Caco-2 (cell line): ENCODE data around the gene ANGPTL8. TPM values are rescaled to one million over a fixed set of nuclear protein-coding genes. Genes with fewer than 3 reads are reported as not detected.
A peak's percentile ranks its signal among the peaks of the same experiment; 100 is the strongest.

Experiments used
- BruUV-seq: library from RNA; stranded (reverse); fragments of 400-500 nt; replicated peaks from 2 replicates; lab custom pipeline; 2021; lab: Mats Ljungman, UMichigan
- CTCF ChIA-PET: fragments of 300-600 bp; sonication (Branson Sonifier 250); formaldehyde crosslinking; loops from one replicate; lab custom pipeline; 2022; ENCODE audit warnings: antibody characterized with exemption; lab: Charles Lee
- POLR2A ChIA-PET: fragments of 300-600 bp; sonication (Branson Sonifier 250); formaldehyde crosslinking; loops from one replicate; lab custom pipeline; 2022; ENCODE audit warnings: antibody characterized with exemption; lab: Charles Lee
- DNase-seq, 2 experiments: peaks; one replicate each; pipeline versions ENCODE4 v3.0.0 to v3.0.0-alpha.2; 2020 to 2022
- H3K27me3 ChIP-seq: replicated peaks from 2 replicates; pipeline ENCODE4 v1.6.0; 2011; ENCODE audit warnings: low read length; ENCODE audit not compliant: control insufficient read depth, insufficient read depth
- H3K36me3 ChIP-seq: 2 replicates; pipeline ENCODE4 v1.5.1; 2011; ENCODE audit warnings: low read length; ENCODE audit not compliant: control insufficient read depth, insufficient read depth
- H3K4me1 ChIP-seq: fragments of 250-450 bp; sonication (Bioruptor Pico); 2 replicates; pipeline ENCODE4 v1.5.1; 2020; ENCODE audit warnings: mild to moderate bottlenecking
- H3K4me3 ChIP-seq: 2 replicates; pipeline ENCODE4 v1.5.1; 2011; ENCODE audit warnings: low read depth, mild to moderate bottlenecking, control low read depth, low read length
- H3K9me3 ChIP-seq: fragments of 250-450 bp; sonication (Bioruptor Pico); 2 replicates; pipeline ENCODE4 v1.5.1; 2020; ENCODE audit warnings: mild to moderate bottlenecking, moderate library complexity
- H3K27ac Mint-ChIP-seq: one replicate; pipeline ENCODE4 v1.8.0; 2022; ENCODE audit warnings: mixed read lengths; ENCODE audit not compliant: unreplicated experiment
- H3K27me3 Mint-ChIP-seq: one replicate; pipeline ENCODE4 v1.8.0; 2022; ENCODE audit warnings: mixed read lengths; ENCODE audit not compliant: insufficient read depth, unreplicated experiment
- H3K36me3 Mint-ChIP-seq: one replicate; pipeline ENCODE4 v1.8.0; 2022; ENCODE audit warnings: mild to moderate bottlenecking, mixed read lengths; ENCODE audit not compliant: insufficient read depth, unreplicated experiment
- H3K4me1 Mint-ChIP-seq: one replicate; pipeline ENCODE4 v1.8.0; 2022; ENCODE audit warnings: low read depth, mixed read lengths; ENCODE audit not compliant: unreplicated experiment
- H3K4me3 Mint-ChIP-seq: one replicate; pipeline ENCODE4 v1.8.0; 2022; ENCODE audit warnings: mild to moderate bottlenecking, moderate library complexity, mixed read lengths; ENCODE audit not compliant: unreplicated experiment
- H3K9me3 Mint-ChIP-seq: one replicate; pipeline ENCODE4 v1.8.0; 2022; ENCODE audit warnings: mixed read lengths; ENCODE audit not compliant: unreplicated experiment
- CTCF ChIP-seq, 2 experiments: fragments of 200-600 bp in 1 of 2; IDR thresholded peaks; 1 replicate in 1 of 2; 2 replicates in 1 of 2; pipeline versions ENCODE4 v1.5.1 to v1.8.0; 2011 to 2022; ENCODE audit warnings: antibody characterized with exemption in 1 of 2, control low read depth in 1 of 2, inconsistent platforms in 1 of 2, low read depth in 1 of 2, low read length in 1 of 2, mild to moderate bottlenecking in 1 of 2, moderate library complexity in 1 of 2; ENCODE audit not compliant: insufficient read depth in 1 of 2, severe bottlenecking in 1 of 2, unreplicated experiment in 1 of 2
- intact Hi-C: fragments of 100-400 bp; cut with micrococcal nuclease; formaldehyde crosslinking; loops from one replicate; pipeline ENCODE4 v1.10.0; 2022; ENCODE audit not compliant: unreplicated experiment
- total RNA-seq: library from RNA; stranded (reverse); gene quantifications from 2 replicates; pipeline ENCODE4 v1.2.3, GENCODE V29; 2022

The ANGPTL8 gene
- total RNA-seq, 1 experiment from 2014 or later, result not detected

- Histone ChIP-seq H3K4me1 (0 out of 2 replicates have a peak, but pooled peaks cover under 1% of the 10 kb centered on the region), H3K36me3 (no peaks in the 10 kb centered on the region), H3K4me3 (no peak overlapping the region), H3K27me3 (no peaks in the 10 kb centered on the region), H3K9me3 (no peaks in the 10 kb centered on the region)
- Mint-ChIP-seq H3K4me3 (no peak overlapping the region), H3K4me1 (no peaks in the 10 kb centered on the region), H3K27ac (no peak overlapping the region), H3K27me3 (no peaks in the 10 kb centered on the region), H3K36me3 (peaks cover 13% of the 10 kb centered on the region), H3K9me3 (no peaks in the 10 kb centered on the region)
- BruUV-seq, result no TSS peak
- POLR2A ChIA-PET, result interaction anchor here (0.6 kb wide), 1 partner anchor 161 kb away, joined by 8 read pairs; no protein-coding TSS in a partner anchor
- CTCF ChIA-PET, result interaction anchor here (0.6 kb wide), 1 partner anchor 365 kb away, joined by 3 read pairs; no protein-coding TSS in a partner anchor
- no peak for TF ChIP-seq CTCF (IDR thresholded peaks at IDR 0.05; ENCODE audit: insufficient read depth in 1 of 2, low read depth in 1 of 2, low read length in 1 of 2, severe bottlenecking in 1 of 2, unreplicated experiment in 1 of 2)
- DNase-seq, result no peak
- intact Hi-C loops, result no loop called here
Observed at GRCh38 chr19:11257846-11258380, 18.5 kb downstream of the ANGPTL8 start.

DNA sequence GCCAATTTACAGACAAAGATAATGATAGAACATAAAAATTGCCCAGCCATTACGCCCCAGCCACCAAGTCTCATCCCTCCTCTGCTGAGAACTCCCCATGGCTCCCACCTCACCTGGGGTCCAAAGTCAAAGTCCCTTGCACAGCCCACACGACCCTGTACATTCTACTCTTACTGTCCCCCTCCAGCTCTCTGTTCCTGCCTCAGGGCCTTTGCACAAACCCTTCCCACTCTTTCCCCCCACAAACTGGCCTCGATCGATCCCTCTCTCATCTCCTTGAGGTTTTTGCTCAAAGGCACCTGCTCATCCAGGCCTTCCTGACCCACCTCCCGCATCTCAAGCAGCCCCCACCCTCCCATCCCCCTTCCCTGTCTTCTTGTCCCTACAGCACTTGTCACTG lies 21.6 kb downstream of the ANGPTL8 start:
- H3K4me3 Mint-ChIP-seq, result peak overlapping the region; percentile 71
- H3K36me3 Mint-ChIP-seq, result peaks cover 10% of the 10 kb centered on the region
- peaks cover 27% of the 10 kb centered on the region for H3K4me1 ChIP-seq
- no peak overlapping the region for H3K4me3 ChIP-seq
- peak overlapping the region; percentile 61 for H3K27ac Mint-ChIP-seq
- TF ChIP-seq CTCF (IDR thresholded peaks at IDR 0.05; ENCODE audit: insufficient read depth in 1 of 2, low read depth in 1 of 2, low read length in 1 of 2, severe bottlenecking in 1 of 2, unreplicated experiment in 1 of 2), result no peak
- H3K9me3 Mint-ChIP-seq, result no peaks in the 10 kb centered on the region
- no peaks in the 10 kb centered on the region for H3K9me3 ChIP-seq
- peaks cover 18% of the 10 kb centered on the region for H3K4me1 Mint-ChIP-seq
- H3K27me3 ChIP-seq, result no peaks in the 10 kb centered on the region
- BruUV-seq, result no TSS peak
- H3K27me3 Mint-ChIP-seq, result no peaks in the 10 kb centered on the region
- H3K36me3 ChIP-seq, result no peaks in the 10 kb centered on the region
- ChIA-PET POLR2A (no interaction called here), CTCF (interaction anchor here (0.8 to 1.0 kb wide), 2 partner anchors 17 to 33 kb away, joined by 3 to 4 read pairs; no protein-coding TSS in a partner anchor)
- intact Hi-C loops, result no loop called here
- no peak for DNase-seq

- Mint-ChIP-seq H3K27ac (peak overlapping the region; percentile 61), H3K9me3 (no peaks in the 10 kb centered on the region), H3K4me1 (peaks cover 23% of the 10 kb centered on the region), H3K27me3 (no peaks in the 10 kb centered on the region), H3K36me3 (peaks cover 15% of the 10 kb centered on the region), H3K4me3 (peak overlapping the region; percentile 71)
- TF ChIP-seq CTCF (IDR thresholded peaks at IDR 0.05; ENCODE audit: insufficient read depth in 1 of 2, low read depth in 1 of 2, low read length in 1 of 2, severe bottlenecking in 1 of 2, unreplicated experiment in 1 of 2), result no peak
- no peak for DNase-seq
- BruUV-seq, result no TSS peak
- ChIA-PET POLR2A (no interaction called here), CTCF (interaction anchor here (0.8 to 1.0 kb wide), 2 partner anchors 18 to 32 kb away, joined by 3 to 4 read pairs; no protein-coding TSS in a partner anchor)
- Histone ChIP-seq H3K4me1 (peaks cover 32% of the 10 kb centered on the region), H3K9me3 (no peaks in the 10 kb centered on the region), H3K36me3 (no peaks in the 10 kb centered on the region), H3K27me3 (no peaks in the 10 kb centered on the region), H3K4me3 (peak overlapping the region; percentile 75)
- intact Hi-C loops, result no loop called here
Observed at GRCh38 chr19:11261431-11261970, 22.1 kb downstream of the ANGPTL8 start.
